VCaP (cell line): ENCODE data around the gene FBXO10.

ENCODE experiments used
- H3K27ac ChIP-seq: fragments of 450-650 bp; 2 replicates; pipeline ENCODE4 v1.5.1; 2017
- TF ChIP-seq, protein P1 (sequence below): fragments of 450-650 bp; conservative IDR thresholded peaks from 2 replicates; pipeline ENCODE4 v1.5.1; 2017; ENCODE audit warnings: mild to moderate bottlenecking, moderate library complexity

Gene FBXO10

DNA sequence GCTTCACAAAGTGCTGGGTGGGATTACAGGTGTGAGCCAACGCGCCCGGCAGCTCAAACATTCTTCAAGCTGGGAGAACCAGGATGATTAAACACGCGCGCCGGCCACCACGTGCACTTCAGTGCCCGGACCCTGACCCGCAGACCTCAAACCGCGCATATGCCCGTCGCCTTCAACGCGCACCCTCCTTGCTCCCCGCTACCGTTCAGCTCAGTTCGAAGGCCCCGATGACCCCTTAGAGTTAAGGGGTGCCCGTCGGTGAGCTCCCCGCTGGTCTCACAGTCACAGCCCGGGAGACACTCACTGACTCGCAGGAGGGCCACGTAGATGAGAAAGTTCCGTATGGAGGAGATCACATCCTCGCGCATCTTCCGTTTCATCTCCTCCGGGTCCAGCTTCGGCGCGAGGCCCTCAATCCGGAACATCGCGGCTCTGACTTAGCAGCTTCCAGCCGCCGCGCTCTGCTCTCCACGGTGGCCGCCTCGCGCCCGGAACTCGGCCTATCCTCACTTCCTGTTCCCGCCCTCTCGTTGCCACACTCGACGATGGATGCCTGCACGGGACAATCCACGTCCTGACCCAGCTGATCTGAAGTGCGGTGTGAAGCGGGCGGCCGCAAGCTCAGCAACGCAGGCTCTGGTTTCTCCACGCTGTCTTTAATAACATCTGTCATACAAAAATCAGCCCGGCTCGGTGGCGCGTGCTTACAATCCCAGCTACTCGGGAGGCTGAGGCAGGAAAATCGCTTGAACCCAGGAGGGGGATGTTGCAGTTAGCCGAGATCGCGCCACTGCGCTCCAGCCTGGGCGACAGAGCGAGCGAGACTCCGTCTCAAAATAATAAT is 16.1 kb upstream of the FBXO10 start, which contains the start of gene TOMM5:
TOMM5 (minus strand) TSS at position 490 of the 844 bp plus-strand sequence; CDS start at position 425, 65 bp downstream.
- peak within 1 kb of the TSS; percentile 85 for H3K27ac ChIP-seq
- TF ChIP-seq, protein P1, sequence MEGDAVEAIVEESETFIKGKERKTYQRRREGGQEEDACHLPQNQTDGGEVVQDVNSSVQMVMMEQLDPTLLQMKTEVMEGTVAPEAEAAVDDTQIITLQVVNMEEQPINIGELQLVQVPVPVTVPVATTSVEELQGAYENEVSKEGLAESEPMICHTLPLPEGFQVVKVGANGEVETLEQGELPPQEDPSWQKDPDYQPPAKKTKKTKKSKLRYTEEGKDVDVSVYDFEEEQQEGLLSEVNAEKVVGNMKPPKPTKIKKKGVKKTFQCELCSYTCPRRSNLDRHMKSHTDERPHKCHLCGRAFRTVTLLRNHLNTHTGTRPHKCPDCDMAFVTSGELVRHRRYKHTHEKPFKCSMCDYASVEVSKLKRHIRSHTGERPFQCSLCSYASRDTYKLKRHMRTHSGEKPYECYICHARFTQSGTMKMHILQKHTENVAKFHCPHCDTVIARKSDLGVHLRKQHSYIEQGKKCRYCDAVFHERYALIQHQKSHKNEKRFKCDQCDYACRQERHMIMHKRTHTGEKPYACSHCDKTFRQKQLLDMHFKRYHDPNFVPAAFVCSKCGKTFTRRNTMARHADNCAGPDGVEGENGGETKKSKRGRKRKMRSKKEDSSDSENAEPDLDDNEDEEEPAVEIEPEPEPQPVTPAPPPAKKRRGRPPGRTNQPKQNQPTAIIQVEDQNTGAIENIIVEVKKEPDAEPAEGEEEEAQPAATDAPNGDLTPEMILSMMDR: no peak

DNA sequence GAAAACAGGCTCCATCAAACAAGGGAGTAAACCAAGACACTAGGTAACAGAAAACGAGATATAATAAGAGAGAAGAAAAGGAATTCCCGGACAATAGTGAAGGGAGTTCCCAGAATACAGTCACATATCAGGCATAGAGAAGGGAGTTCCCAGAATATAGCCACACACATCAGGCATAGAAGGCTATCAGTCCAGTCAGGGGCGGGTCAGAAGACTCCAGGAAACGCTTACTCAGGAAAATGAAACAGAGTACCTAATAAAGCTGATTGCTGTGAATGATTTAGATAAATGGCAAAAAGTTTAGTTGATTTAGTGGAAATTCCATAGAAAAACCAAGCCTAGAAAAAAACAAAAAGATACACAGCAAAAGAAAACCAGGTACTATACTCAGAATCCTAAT is 11.3 kb upstream of the FBXO10 start:
- TF ChIP-seq, protein P1: no peak
- H3K27ac ChIP-seq: no peak overlapping the region

DNA sequence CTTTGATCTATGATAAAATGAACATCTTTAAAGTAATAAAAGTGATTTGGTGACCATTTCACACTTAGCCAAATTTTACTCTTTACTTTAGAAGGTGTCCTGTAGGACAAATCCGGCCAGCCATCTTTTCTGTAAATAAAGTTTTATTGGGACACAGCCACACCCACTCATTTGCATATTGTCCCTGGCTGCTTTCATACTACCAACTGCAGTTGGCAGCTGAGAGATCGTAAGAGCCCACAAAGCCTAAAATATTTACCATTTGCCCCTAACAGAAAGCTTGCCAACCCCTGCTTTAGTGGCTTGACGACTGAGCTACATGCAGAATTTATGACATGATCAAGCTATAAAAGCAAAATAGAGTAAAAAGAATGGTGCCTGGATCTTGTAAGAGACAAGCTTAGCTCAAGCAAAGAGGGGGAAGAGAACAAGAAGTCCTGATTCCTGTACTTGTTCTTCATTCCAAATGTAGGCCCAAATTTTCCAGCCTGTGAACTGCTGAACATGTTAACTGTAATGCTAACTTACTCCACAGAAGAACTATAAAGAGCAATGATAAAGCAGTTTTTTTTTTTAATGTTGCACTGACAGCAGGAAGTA is 7.4 kb upstream of the FBXO10 start:
- H3K27ac ChIP-seq: peak overlapping the region; percentile 23
- TF ChIP-seq, protein P1: no peak

DNA sequence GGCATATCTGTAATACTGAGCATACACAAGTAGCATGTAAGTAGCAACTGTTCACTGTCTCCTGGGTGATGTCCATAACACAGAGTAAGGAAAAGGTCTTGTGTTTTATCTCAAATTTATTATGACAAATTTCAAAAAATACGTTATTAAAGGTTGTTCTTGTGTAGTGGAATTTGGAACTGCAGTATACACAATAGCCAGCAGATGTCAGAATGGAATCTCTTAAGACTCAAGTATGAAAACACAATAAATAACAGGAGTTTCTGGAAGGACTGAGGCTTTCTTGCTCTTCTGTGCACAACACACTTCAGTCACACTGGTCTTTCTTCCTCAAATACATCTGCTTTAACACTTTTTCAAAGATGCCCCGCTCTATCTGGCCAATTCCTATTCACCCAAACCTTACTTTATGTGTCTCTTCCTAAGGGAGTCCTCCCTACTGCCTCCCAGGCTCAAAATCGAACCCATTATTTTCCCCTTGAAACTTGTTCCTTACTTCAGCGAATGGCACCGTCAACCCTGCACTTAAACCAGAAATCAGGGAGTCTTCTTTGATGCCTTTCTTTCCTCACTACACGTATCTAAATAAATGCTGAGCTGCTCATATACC is 6.5 kb upstream of the FBXO10 start:
- TF ChIP-seq, protein P1: peak; percentile 86
- peak overlapping the region; percentile 23 for H3K27ac ChIP-seq

DNA sequence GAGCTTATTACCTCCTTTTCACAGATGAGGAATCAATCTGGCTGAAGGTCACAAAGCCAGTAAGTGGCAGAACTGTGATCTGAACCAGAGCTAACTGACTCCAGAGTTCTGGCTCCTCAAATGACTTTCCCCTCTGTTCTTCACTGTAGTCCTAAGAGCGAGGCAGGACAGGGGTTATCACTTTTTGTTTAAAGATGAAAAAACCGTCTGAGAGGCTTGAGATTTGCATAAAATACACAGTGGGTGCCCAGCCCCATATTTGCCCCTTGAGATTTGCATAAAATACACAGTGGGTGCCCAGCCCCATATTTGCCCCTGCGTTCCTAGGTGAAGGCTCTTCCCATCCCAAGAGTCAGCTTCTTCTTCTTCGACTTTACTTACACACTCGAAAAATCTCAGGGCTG is 667 bp downstream of the FBXO10 start:
- TF ChIP-seq, protein P1: no peak
- H3K27ac ChIP-seq: peak overlapping the region; percentile 88

DNA sequence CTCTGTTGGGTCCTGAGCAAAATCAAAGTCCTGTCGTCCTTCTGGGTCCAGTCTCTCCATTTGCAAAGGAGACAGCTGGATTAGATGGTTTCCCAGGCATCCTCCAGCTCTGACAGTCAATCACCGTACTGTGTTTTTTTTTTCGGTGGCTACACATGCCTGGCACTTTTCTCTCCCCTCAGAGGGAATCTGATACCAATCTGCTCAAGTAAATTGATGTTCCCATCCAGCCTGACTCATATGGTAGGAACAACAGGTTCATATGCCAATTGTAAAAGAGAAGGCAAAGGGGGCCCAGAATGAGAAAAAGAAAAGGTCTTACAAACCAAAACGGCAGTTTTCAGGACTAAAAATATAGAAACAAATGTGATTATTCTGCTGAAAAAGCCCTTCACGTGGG is 1.2 kb downstream of the FBXO10 start:
- peak overlapping the region; percentile 88 for H3K27ac ChIP-seq
- TF ChIP-seq, protein P1: no peak

DNA sequence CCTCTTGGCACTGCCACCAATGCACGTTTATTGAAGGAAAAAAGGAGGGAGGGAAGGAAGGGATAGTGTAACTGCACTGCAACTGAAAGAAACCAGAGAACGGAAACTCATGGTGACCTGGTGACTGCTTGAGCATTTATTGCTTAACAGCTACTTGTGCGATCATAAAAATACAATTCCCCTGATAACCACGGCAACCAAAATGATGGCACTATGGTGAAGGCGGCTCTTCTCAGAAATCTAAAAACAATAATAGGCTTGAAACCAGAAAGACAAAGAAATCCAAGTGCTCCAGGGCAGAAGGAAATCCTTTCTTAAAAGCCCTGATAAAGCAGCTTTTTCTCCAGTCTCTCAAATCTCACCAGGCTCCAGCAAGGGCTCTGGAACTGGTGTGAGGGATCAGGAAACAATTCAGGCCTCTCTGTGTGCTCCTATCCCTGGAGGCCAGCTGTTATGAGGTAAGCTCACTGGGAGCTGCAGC is 1.9 kb downstream of the FBXO10 start:
- H3K27ac ChIP-seq: no peak overlapping the region
- TF ChIP-seq, protein P1: no peak
